GM19455 (cell line): ENCODE data around the gene RPN2.

ENCODE experiments used
- ATAC-seq: cut with Tn5 transposase; IDR thresholded peaks from one replicate; pipeline ENCODE4 v1.9.1; 2021; ENCODE audit not compliant: unreplicated experiment

The RPN2 gene

GRCh38 chr20:37179683-37180524 is 774 bp downstream of the RPN2 start:
- no peak for ATAC-seq

DNA sequence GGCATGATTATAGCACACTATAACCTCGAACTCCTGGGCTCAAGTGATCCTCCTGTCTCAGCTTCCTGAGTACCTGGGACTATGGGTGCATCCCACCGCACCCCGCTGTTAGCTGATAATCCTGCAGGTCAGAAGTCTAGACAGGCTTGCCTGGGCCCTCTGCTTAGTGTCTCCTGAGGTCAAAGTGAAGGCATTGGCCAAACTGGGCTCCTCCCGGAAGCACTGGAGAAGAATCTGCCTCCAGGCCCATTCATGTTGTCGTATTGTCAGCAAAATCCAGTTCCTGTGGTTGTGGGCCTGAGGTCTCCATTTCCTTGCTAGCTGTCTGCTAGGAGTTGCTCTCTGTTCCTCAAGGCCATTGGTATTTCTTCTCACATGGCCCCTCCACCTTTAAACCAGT is 6.6 kb downstream of the RPN2 start:
- no peak for ATAC-seq

DNA sequence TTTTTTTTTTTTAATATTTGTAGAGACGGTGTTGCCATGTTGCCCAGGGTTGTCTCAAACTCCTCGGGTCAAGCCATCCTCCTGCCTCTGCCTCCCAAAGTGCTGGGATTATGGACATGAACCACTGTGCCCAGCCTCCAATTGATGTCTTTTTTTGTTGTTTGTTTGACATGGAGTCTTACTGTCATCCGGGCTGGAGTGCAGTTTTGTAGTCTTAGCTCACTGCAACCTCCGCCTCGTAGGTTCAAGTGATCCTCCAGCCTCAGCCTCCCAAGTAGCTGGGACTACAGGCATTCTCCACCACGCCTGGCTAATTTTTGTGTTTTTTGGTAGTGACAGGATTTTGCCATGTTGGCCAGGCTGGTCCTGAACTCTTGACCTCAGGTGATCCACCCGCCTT is 9.7 kb downstream of the RPN2 start:
- ATAC-seq = no peak

GRCh38 chr20:37189416-37190016 is 10.4 kb downstream of the RPN2 start:
- no peak for ATAC-seq

GRCh38 chr20:37190354-37191112 is 11.4 kb downstream of the RPN2 start:
- ATAC-seq = no peak

DNA sequence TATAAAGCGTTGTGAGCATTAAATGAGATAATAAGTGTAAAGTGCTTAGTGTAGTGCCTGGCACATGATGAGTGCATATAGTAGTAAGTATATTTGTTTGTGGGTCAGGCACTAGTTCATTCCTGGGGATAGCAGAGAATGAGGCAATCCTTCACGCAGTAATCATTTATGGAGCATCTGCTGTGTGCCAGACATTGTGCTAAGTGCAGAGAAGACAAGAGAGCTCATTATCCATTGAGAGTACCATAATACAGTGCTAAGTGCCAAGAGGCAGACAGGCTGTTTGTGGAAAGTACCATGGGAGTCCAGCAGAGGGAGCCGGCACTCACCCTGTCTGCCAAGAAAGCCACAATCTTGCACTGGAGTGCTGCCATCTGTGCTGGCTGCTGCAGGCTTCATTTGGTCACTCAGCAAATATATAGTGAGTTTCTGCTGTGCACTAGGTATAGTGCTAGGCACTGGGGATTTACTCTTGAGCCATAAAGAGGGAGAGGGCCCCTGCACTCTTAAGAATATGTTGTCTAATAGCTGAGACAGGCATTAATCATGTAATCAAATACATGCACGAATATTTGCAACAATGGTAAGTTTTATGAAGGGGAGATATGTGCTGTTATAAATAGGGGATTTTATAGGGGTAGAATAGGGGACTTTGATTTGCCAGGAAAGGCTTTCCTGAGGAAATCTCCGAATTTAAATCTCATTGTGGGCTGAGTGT is 13.2 kb downstream of the RPN2 start:
- ATAC-seq = no peak

- ATAC-seq = no peak
Observed at GRCh38 chr20:37193226-37193625, 14.1 kb downstream of the RPN2 start.

- no peak for ATAC-seq
Observed at GRCh38 chr20:37193821-37194220, 14.7 kb downstream of the RPN2 start.

DNA sequence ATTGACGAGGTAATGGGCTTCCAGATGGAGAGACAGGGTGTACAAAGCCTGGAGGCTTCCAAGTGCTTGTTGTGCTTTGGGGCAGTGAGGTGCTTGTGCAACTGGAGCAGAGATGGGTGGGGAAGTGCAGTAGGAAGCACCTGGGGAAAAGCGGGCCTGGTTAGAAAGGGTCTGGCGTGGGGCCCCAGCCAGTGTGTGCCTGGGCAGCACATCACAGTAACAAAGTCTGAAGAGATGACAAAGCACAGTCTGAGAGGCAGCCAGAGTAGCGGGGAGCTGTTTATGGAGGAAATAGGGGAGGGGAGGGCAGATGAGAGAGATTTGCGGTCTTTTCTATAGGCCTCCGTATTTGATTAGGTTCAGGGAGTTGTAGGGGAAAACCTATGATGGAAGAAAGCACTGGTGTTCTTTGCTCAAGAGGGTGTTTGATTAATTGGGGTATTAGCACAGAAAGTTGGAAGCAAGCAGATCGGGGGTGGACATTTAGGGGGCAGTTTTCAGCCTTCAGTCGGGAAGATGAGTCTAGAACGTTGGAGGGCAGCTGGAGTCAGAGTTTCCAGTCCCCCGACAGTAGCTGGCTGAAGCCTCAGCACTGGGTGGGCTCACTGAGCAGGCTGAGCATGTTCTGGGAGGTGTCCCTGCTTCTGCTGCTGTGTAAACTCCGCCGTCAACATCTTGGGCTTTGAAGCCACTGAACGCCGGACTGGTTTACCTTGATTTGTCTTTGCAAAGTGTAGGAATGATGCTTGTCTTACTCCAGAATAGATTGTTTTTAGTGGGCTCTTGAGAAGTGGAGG is 15.7 kb downstream of the RPN2 start:
- ATAC-seq = no peak

- no peak for ATAC-seq
Observed at GRCh38 chr20:37198932-37199660, 20.0 kb downstream of the RPN2 start.

DNA sequence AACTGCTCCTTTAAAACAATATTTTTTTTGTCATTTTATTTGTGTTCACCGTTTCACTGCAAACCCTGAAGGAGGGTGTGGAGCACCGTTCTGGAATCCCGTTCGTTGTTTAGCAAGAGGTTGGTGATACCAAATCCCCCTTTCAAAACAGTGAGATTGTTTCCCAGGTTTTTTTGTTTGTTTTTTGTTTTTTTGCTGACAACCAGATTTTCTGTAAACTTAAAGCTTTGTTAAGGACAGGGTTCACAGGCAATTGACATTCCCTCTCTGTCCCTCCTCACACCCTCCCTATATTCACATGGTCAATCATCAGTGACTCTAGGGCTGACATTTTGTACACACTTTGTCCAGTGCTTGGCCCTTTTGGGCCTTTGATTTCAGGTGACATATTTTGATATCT is 21.2 kb downstream of the RPN2 start:
- no peak for ATAC-seq

- no peak for ATAC-seq
Observed at GRCh38 chr20:37200926-37201826, 22.0 kb downstream of the RPN2 start.

GRCh38 chr20:37201827-37202162 is 22.7 kb downstream of the RPN2 start:
- ATAC-seq = no peak

- no peak for ATAC-seq
Observed at GRCh38 chr20:37202267-37202943, 23.3 kb downstream of the RPN2 start.

- no peak for ATAC-seq
Observed at GRCh38 chr20:37204056-37204455, 24.9 kb downstream of the RPN2 start.

DNA sequence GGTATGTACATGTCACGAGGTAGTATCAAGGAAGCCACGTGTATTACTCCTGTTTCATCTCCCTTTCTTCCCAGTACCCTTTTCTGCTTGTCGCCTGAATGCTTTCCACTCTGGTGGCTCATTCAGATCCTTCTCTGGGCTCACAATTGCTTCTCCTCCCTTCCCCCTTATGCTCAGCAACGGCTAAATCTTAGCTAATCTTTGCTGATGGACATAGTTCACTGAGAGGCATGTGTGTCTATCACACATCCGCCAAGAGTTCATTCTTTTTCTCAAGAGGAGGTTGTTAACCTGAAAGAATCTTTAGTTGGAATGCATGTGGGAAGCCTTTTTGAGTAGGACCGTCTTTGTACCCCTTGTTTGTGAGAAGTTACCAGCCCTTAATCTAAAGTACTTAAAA is 26.0 kb downstream of the RPN2 start:
- no peak for ATAC-seq

- ATAC-seq = no peak
Observed at GRCh38 chr20:37205794-37206193, 26.7 kb downstream of the RPN2 start.

DNA sequence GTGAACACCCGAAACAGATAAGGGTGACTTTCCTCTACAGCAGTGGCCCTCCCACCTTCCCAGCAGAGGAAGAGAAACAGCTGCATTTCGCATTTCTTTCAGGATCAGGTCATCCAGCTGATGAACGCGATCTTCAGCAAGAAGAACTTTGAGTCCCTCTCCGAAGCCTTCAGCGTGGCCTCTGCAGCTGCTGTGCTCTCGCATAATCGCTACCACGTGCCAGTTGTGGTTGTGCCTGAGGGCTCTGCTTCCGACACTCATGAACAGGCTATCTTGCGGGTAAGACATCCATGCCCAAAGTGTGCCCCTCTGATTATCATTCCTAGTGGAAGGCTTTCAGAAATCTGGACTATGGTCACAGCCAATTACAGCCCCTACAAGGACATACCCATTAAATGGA is 28.0 kb downstream of the RPN2 start:
- ATAC-seq = no peak
